ENCODE results near the gene MAB21L4. TPM values are rescaled to one million over a fixed set of nuclear protein-coding genes. Genes with fewer than 3 reads are reported as not detected.

Gene MAB21L4
- total RNA-seq, 1 donor from 2014 or later, result not detected

DNA sequence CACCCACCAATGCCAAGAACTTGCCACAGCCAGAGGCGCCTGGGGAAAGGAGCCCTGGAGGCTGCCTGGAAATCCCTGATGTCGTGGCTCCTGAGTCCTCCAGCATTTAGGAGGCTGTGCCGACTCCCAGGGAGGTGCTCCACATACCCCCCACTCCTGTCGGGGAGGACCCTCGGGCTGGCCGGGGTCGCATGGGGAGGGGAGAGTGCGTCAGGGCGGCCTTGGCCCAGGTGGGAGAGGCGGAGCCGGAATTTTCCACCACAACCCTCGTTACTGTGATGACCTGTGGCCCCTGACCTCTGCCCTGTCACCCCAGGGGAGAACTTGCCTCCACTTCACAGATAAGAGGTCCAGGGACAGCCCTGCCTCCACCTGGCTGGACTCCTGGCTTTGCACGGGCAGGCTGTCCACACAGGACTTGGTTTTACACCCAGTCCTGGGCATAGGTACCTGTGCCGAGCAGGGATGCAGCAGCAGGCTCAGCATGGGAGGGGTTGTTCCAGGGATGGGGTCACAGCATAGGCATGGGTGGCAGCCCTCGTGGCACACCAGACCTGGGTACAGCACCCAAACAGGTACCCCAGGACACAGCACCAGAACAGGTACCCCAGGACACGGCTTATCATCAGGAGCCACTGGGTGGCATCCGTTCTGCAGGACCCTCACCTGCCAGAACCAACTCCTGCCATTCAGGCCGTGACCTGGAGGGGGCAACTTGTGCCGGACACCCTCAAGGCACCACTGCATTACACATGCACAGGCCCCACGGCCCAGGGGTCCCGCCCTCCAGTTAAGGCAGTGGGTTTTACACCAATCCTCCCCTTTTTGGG lies 39.6 kb downstream of the MAB21L4 start:
- no peaks in the 10 kb centered on the region for H3K36me3 Mint-ChIP-seq (ENCODE audit: unreplicated experiment)
- H3K9me3 Mint-ChIP-seq (ENCODE audit: unreplicated experiment), result peaks cover 9% of the 10 kb centered on the region
- TF ChIP-seq, protein P1, sequence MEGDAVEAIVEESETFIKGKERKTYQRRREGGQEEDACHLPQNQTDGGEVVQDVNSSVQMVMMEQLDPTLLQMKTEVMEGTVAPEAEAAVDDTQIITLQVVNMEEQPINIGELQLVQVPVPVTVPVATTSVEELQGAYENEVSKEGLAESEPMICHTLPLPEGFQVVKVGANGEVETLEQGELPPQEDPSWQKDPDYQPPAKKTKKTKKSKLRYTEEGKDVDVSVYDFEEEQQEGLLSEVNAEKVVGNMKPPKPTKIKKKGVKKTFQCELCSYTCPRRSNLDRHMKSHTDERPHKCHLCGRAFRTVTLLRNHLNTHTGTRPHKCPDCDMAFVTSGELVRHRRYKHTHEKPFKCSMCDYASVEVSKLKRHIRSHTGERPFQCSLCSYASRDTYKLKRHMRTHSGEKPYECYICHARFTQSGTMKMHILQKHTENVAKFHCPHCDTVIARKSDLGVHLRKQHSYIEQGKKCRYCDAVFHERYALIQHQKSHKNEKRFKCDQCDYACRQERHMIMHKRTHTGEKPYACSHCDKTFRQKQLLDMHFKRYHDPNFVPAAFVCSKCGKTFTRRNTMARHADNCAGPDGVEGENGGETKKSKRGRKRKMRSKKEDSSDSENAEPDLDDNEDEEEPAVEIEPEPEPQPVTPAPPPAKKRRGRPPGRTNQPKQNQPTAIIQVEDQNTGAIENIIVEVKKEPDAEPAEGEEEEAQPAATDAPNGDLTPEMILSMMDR (IDR thresholded peaks at IDR 0.05), result no peak
- H3K4me1 Mint-ChIP-seq (ENCODE audit: unreplicated experiment), result no peaks in the 10 kb centered on the region
- no peak overlapping the region for H3K4me3 Mint-ChIP-seq (ENCODE audit: unreplicated experiment)
- DNase-seq (ENCODE audit: extremely low spot score, unreplicated experiment), result no peak
- peaks cover 34% of the 10 kb centered on the region for H3K27me3 Mint-ChIP-seq (ENCODE audit: unreplicated experiment)
- no peak overlapping the region for H3K27ac Mint-ChIP-seq (ENCODE audit: unreplicated experiment)

DNA sequence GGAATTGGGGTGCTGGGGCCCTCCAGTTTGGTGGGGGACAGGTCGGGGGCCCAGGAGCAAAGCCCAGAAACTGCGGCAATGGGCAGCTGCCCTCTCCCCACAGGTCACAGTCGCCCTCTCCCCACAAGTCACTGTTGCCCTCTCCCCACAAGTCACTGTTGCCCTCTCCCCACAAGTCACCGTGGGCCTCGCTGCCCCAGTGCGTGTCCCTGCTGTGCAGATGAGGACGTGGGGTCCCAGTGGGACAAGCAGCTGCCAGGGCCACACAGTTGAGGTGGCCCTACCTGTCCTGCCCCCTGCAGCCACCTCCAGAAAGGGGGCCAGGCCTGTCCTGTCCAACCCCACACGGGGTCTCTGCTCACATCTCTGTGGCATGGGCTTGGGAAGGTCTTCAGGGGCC lies 40.3 kb downstream of the MAB21L4 start:
- no peak overlapping the region for H3K4me3 Mint-ChIP-seq (ENCODE audit: unreplicated experiment)
- TF ChIP-seq, protein P1 (IDR thresholded peaks at IDR 0.05), result no peak
- no peaks in the 10 kb centered on the region for H3K4me1 Mint-ChIP-seq (ENCODE audit: unreplicated experiment)
- H3K27ac Mint-ChIP-seq (ENCODE audit: unreplicated experiment), result no peak overlapping the region
- DNase-seq (ENCODE audit: extremely low spot score, unreplicated experiment), result no peak
- no peaks in the 10 kb centered on the region for H3K36me3 Mint-ChIP-seq (ENCODE audit: unreplicated experiment)
- peaks cover 9% of the 10 kb centered on the region for H3K9me3 Mint-ChIP-seq (ENCODE audit: unreplicated experiment)
- H3K27me3 Mint-ChIP-seq (ENCODE audit: unreplicated experiment), result peaks cover 27% of the 10 kb centered on the region

DNA sequence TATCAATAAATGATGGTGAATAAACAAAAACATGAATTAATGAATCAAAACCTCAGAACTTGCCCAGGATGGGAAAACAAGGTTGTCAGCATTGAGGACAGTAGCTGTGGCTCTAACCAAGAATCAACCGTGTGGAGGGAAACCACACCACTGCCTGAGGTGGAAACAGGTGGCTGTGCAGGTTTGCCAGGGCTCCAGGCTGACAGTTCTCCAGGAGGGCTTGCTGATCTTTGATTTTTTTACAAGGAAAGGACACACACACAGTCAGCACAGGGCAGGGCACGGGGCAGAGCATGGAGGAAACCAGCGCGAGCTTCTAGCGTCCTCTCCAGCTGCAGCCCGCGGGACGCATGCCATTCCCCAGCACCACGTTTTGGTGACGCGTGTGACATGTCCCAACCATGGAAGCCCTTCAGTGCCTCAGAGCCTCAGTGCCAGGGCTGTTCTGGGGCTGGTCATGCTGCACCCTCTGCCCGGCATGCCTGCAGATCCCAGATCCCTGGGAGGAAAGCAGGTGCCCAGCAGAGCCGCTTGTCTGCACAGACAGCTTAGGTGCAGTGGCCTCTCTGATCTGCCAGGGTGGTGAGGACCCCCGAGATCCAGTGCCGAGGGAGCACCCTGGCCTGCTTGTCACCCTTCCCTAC lies 43.2 kb downstream of the MAB21L4 start:
- Mint-ChIP-seq H3K27ac (ENCODE audit: unreplicated experiment) (no peak overlapping the region), H3K36me3 (ENCODE audit: unreplicated experiment) (no peaks in the 10 kb centered on the region), H3K4me3 (ENCODE audit: unreplicated experiment) (no peak overlapping the region), H3K4me1 (ENCODE audit: unreplicated experiment) (no peaks in the 10 kb centered on the region), H3K9me3 (ENCODE audit: unreplicated experiment) (peaks cover 9% of the 10 kb centered on the region), H3K27me3 (ENCODE audit: unreplicated experiment) (peaks cover 17% of the 10 kb centered on the region)
- TF ChIP-seq, protein P1 (IDR thresholded peaks at IDR 0.05), result no peak
- no peak for DNase-seq (ENCODE audit: extremely low spot score, unreplicated experiment)

GRCh38 chr2:240851078-240851991 lies 44.6 kb downstream of the MAB21L4 start:
- Mint-ChIP-seq H3K4me1 (ENCODE audit: unreplicated experiment) (no peaks in the 10 kb centered on the region), H3K9me3 (ENCODE audit: unreplicated experiment) (peaks cover 9% of the 10 kb centered on the region), H3K4me3 (ENCODE audit: unreplicated experiment) (no peak overlapping the region), H3K27me3 (ENCODE audit: unreplicated experiment) (peaks cover 17% of the 10 kb centered on the region), H3K36me3 (ENCODE audit: unreplicated experiment) (no peaks in the 10 kb centered on the region), H3K27ac (ENCODE audit: unreplicated experiment) (no peak overlapping the region)
- DNase-seq (ENCODE audit: extremely low spot score, unreplicated experiment), result peak; percentile 94
- TF ChIP-seq, protein P1 (IDR thresholded peaks at IDR 0.05), result peak; percentile 96

All from osteocyte (in vitro differentiated cells).